Fibroblast of skin of right quadriceps (primary cell): Measurements from ENCODE around the gene SPDYC.
A peak's percentile ranks its signal among the peaks of the same experiment; 100 is the strongest.
"Not testable (repeated sequence)": the region's sequence is repeated elsewhere in the genome, so short reads cannot be mapped to it uniquely, and the experiment has no call there.

ENCODE experiments used
- DNase-seq: peaks from one replicate; pipeline ENCODE4 v3.0.0-alpha.2; 2013

The SPDYC gene

GRCh38 chr11:65134952-65135632 is 34.9 kb upstream of the SPDYC start:
- peak; percentile 97 for DNase-seq

GRCh38 chr11:65135633-65136145 is 34.3 kb upstream of the SPDYC start:
- no peak for DNase-seq

- no peak for DNase-seq
Observed at GRCh38 chr11:65136515-65137096, 33.4 kb upstream of the SPDYC start.

- DNase-seq, result no peak
Observed at GRCh38 chr11:65141896-65142494, 28.0 kb upstream of the SPDYC start.

- DNase-seq, result no peak
Observed at GRCh38 chr11:65147352-65148075, 22.5 kb upstream of the SPDYC start.

GRCh38 chr11:65148657-65149056 is 21.4 kb upstream of the SPDYC start:
- DNase-seq, result no peak

GRCh38 chr11:65150131-65150508 is 19.9 kb upstream of the SPDYC start:
- DNase-seq, result not testable (repeated sequence)

GRCh38 chr11:65150509-65151299 is 19.3 kb upstream of the SPDYC start:
- peak; percentile 85 for DNase-seq

GRCh38 chr11:65151331-65151899 is 18.6 kb upstream of the SPDYC start:
- no peak for DNase-seq

- no peak for DNase-seq
Observed at GRCh38 chr11:65152122-65152521, 17.9 kb upstream of the SPDYC start.

GRCh38 chr11:65156256-65156655 is 13.8 kb upstream of the SPDYC start:
- no peak for DNase-seq

GRCh38 chr11:65156926-65157325 is 13.1 kb upstream of the SPDYC start:
- no peak for DNase-seq

- no peak for DNase-seq
Observed at GRCh38 chr11:65157336-65157735, 12.7 kb upstream of the SPDYC start.

- no peak for DNase-seq
Observed at GRCh38 chr11:65159012-65159411, 11.0 kb upstream of the SPDYC start.

- DNase-seq, result no peak
Observed at GRCh38 chr11:65160643-65161042, 9.4 kb upstream of the SPDYC start.

GRCh38 chr11:65163684-65164083 is 6.3 kb upstream of the SPDYC start:
- no peak for DNase-seq

- DNase-seq, result no peak
Observed at GRCh38 chr11:65165410-65166317, 4.4 kb upstream of the SPDYC start.

GRCh38 chr11:65166893-65167292 is 3.1 kb upstream of the SPDYC start:
- DNase-seq, result no peak

GRCh38 chr11:65167656-65168055 is 2.4 kb upstream of the SPDYC start:
- no peak for DNase-seq

GRCh38 chr11:65169164-65169641 is 830 bp upstream of the SPDYC start:
- DNase-seq, result peak; percentile 24

GRCh38 chr11:65172600-65172999 is 2.6 kb downstream of the SPDYC start:
- DNase-seq, result no peak
